Caco-2 (cell line): ENCODE measurements around the gene GPR137C. TPM values are rescaled to one million over a fixed set of nuclear protein-coding genes. Genes with fewer than 3 reads are reported as not detected.

ENCODE experiments used
- BruUV-seq: library from RNA; stranded (reverse); fragments of 400-500 nt; replicated peaks from 2 replicates; lab custom pipeline; 2021; lab: Mats Ljungman, UMichigan
- CTCF ChIA-PET: fragments of 300-600 bp; sonication (Branson Sonifier 250); formaldehyde crosslinking; loops from one replicate; lab custom pipeline; 2022; ENCODE audit warnings: antibody characterized with exemption; lab: Charles Lee
- POLR2A ChIA-PET: fragments of 300-600 bp; sonication (Branson Sonifier 250); formaldehyde crosslinking; loops from one replicate; lab custom pipeline; 2022; ENCODE audit warnings: antibody characterized with exemption; lab: Charles Lee
- DNase-seq, 2 experiments: peaks; one replicate each; pipeline versions ENCODE4 v3.0.0 to v3.0.0-alpha.2; 2020 to 2022
- H3K27me3 ChIP-seq: replicated peaks from 2 replicates; pipeline ENCODE4 v1.6.0; 2011; ENCODE audit warnings: low read length; ENCODE audit not compliant: control insufficient read depth, insufficient read depth
- H3K36me3 ChIP-seq: 2 replicates; pipeline ENCODE4 v1.5.1; 2011; ENCODE audit warnings: low read length; ENCODE audit not compliant: control insufficient read depth, insufficient read depth
- H3K4me1 ChIP-seq: fragments of 250-450 bp; sonication (Bioruptor Pico); 2 replicates; pipeline ENCODE4 v1.5.1; 2020; ENCODE audit warnings: mild to moderate bottlenecking
- H3K4me3 ChIP-seq: 2 replicates; pipeline ENCODE4 v1.5.1; 2011; ENCODE audit warnings: low read depth, mild to moderate bottlenecking, control low read depth, low read length
- H3K9me3 ChIP-seq: fragments of 250-450 bp; sonication (Bioruptor Pico); 2 replicates; pipeline ENCODE4 v1.5.1; 2020; ENCODE audit warnings: mild to moderate bottlenecking, moderate library complexity
- H3K27ac Mint-ChIP-seq: one replicate; pipeline ENCODE4 v1.8.0; 2022; ENCODE audit warnings: mixed read lengths; ENCODE audit not compliant: unreplicated experiment
- H3K27me3 Mint-ChIP-seq: one replicate; pipeline ENCODE4 v1.8.0; 2022; ENCODE audit warnings: mixed read lengths; ENCODE audit not compliant: insufficient read depth, unreplicated experiment
- H3K36me3 Mint-ChIP-seq: one replicate; pipeline ENCODE4 v1.8.0; 2022; ENCODE audit warnings: mild to moderate bottlenecking, mixed read lengths; ENCODE audit not compliant: insufficient read depth, unreplicated experiment
- H3K4me1 Mint-ChIP-seq: one replicate; pipeline ENCODE4 v1.8.0; 2022; ENCODE audit warnings: low read depth, mixed read lengths; ENCODE audit not compliant: unreplicated experiment
- H3K4me3 Mint-ChIP-seq: one replicate; pipeline ENCODE4 v1.8.0; 2022; ENCODE audit warnings: mild to moderate bottlenecking, moderate library complexity, mixed read lengths; ENCODE audit not compliant: unreplicated experiment
- H3K9me3 Mint-ChIP-seq: one replicate; pipeline ENCODE4 v1.8.0; 2022; ENCODE audit warnings: mixed read lengths; ENCODE audit not compliant: unreplicated experiment
- CTCF ChIP-seq, 2 experiments: fragments of 200-600 bp in 1 of 2; IDR thresholded peaks; 1 replicate in 1 of 2; 2 replicates in 1 of 2; pipeline versions ENCODE4 v1.5.1 to v1.8.0; 2011 to 2022; ENCODE audit warnings: antibody characterized with exemption in 1 of 2, control low read depth in 1 of 2, inconsistent platforms in 1 of 2, low read depth in 1 of 2, low read length in 1 of 2, mild to moderate bottlenecking in 1 of 2, moderate library complexity in 1 of 2; ENCODE audit not compliant: insufficient read depth in 1 of 2, severe bottlenecking in 1 of 2, unreplicated experiment in 1 of 2
- intact Hi-C: fragments of 100-400 bp; cut with micrococcal nuclease; formaldehyde crosslinking; loops from one replicate; pipeline ENCODE4 v1.10.0; 2022; ENCODE audit not compliant: unreplicated experiment
- total RNA-seq: library from RNA; stranded (reverse); gene quantifications from 2 replicates; pipeline ENCODE4 v1.2.3, GENCODE V29; 2022

Gene GPR137C
- total RNA-seq, 1 experiment from 2014 or later, result 2.9 TPM

- H3K4me1 Mint-ChIP-seq, result peaks cover 9% of the 10 kb centered on the region
- H3K9me3 Mint-ChIP-seq, result no peaks in the 10 kb centered on the region
- TF ChIP-seq CTCF (IDR thresholded peaks at IDR 0.05; ENCODE audit: insufficient read depth in 1 of 2, low read depth in 1 of 2, low read length in 1 of 2, severe bottlenecking in 1 of 2, unreplicated experiment in 1 of 2), result no peak
- intact Hi-C loops, result no loop called here
- no peaks in the 10 kb centered on the region for H3K36me3 Mint-ChIP-seq
- H3K4me1 ChIP-seq, result peaks cover 4% of the 10 kb centered on the region; the same call in 1 of the 2 replicates
- no peaks in the 10 kb centered on the region for H3K27me3 ChIP-seq
- no peak overlapping the region for H3K27ac Mint-ChIP-seq
- POLR2A ChIA-PET, result no interaction called here
- no peaks in the 10 kb centered on the region for H3K36me3 ChIP-seq
- no peak for DNase-seq
- H3K27me3 Mint-ChIP-seq, result no peaks in the 10 kb centered on the region
- 0 out of 2 replicates have a peak, but pooled peaks cover 2% of the 10 kb centered on the region for H3K9me3 ChIP-seq
- no peak overlapping the region for H3K4me3 ChIP-seq
- H3K4me3 Mint-ChIP-seq, result no peak overlapping the region
- CTCF ChIA-PET, result no interaction called here
- BruUV-seq, result no TSS peak
Observed at GRCh38 chr14:52607061-52607460, 54.4 kb downstream of the GPR137C start.

DNA sequence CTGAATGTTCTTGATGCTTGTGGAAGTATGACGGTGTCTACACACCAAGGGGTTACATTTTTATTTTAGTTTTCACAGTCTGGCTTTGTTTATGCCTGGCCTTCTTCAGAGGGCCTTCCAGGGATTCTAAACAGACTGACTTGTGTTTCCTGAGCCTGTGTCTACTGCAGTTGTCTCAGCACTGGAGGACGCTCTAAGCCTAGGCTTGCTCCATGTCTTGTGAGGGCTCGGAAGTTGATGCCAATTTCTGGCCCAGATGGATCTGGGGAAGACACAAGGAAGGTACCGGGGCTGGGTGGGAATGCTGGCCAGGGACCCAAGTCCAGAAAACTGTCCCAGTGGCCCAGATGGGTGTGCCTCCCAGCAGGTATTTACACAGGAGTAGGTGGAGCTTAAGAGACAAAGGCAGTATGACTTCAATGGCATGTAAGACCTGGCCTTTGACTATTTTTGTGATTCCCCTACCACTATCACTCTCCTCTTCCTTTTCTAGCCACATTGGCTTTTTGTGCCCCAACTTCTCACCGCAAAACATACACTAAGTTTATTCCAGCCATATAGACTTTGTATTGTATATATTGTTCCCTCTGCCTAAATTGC, 56.9 kb downstream of the GPR137C start:
- CTCF ChIA-PET, result no interaction called here
- H3K9me3 Mint-ChIP-seq, result no peaks in the 10 kb centered on the region
- POLR2A ChIA-PET, result no interaction called here

GRCh38 chr14:52610187-52610586, 57.6 kb downstream of the GPR137C start:
- H3K36me3 Mint-ChIP-seq, result no peaks in the 10 kb centered on the region
- H3K36me3 ChIP-seq, result no peaks in the 10 kb centered on the region
- no TSS peak for BruUV-seq

More for the DNA sequence above, 56.9 kb downstream of the GPR137C start:
- Histone ChIP-seq H3K4me1 (peaks cover 4% of the 10 kb centered on the region; the same call in 1 of the 2 replicates), H3K36me3 (no peaks in the 10 kb centered on the region), H3K4me3 (no peak overlapping the region), H3K27me3 (no peaks in the 10 kb centered on the region), H3K9me3 (0 out of 2 replicates have a peak, but pooled peaks cover 2% of the 10 kb centered on the region)
- BruUV-seq, result no TSS peak
- H3K36me3 Mint-ChIP-seq, result no peaks in the 10 kb centered on the region
- no peak overlapping the region for H3K27ac Mint-ChIP-seq
- intact Hi-C loops, result no loop called here
- H3K4me3 Mint-ChIP-seq, result no peak overlapping the region
- peaks cover 9% of the 10 kb centered on the region for H3K4me1 Mint-ChIP-seq
- no peaks in the 10 kb centered on the region for H3K27me3 Mint-ChIP-seq
- DNase-seq, result peak in 1 of 2 experiments; percentile 4
- TF ChIP-seq CTCF (IDR thresholded peaks at IDR 0.05; ENCODE audit: insufficient read depth in 1 of 2, low read depth in 1 of 2, low read length in 1 of 2, severe bottlenecking in 1 of 2, unreplicated experiment in 1 of 2), result no peak

More at GRCh38 chr14:52610187-52610586, 57.6 kb downstream of the GPR137C start:
- POLR2A ChIA-PET, result no interaction called here
- Mint-ChIP-seq H3K9me3 (no peaks in the 10 kb centered on the region), H3K27me3 (no peaks in the 10 kb centered on the region), H3K4me1 (peaks cover 9% of the 10 kb centered on the region), H3K4me3 (no peak overlapping the region), H3K27ac (no peak overlapping the region)
- no peak for DNase-seq
- peaks cover 4% of the 10 kb centered on the region; the same call in 1 of the 2 replicates for H3K4me1 ChIP-seq
- no peak for TF ChIP-seq CTCF (IDR thresholded peaks at IDR 0.05; ENCODE audit: insufficient read depth in 1 of 2, low read depth in 1 of 2, low read length in 1 of 2, severe bottlenecking in 1 of 2, unreplicated experiment in 1 of 2)
- no peak overlapping the region for H3K4me3 ChIP-seq
- H3K9me3 ChIP-seq, result no peaks in the 10 kb centered on the region
- H3K27me3 ChIP-seq, result no peaks in the 10 kb centered on the region
- intact Hi-C loops, result no loop called here
- CTCF ChIA-PET, result no interaction called here
